GM18526 (cell line): ENCODE measurements around the gene MYRFL.

ENCODE experiments used
- POLR2A ChIP-seq: IDR thresholded peaks from 3 replicates; pipeline ENCODE4 v1.6.1; 2011; ENCODE audit not compliant: insufficient read length; ENCODE audit errors: extremely low read depth

MYRFL gene

GRCh38 chr12:69906411-69907216, 81.6 kb downstream of the MYRFL start:
- TF ChIP-seq POLR2A: no peak

- TF ChIP-seq POLR2A: no peak
Measured at GRCh38 chr12:69908203-69908602, 83.2 kb downstream of the MYRFL start.

- no peak for TF ChIP-seq POLR2A
Measured at GRCh38 chr12:69910694-69911093, 85.7 kb downstream of the MYRFL start.

GRCh38 chr12:69913526-69913925, 88.5 kb downstream of the MYRFL start:
- TF ChIP-seq POLR2A: no peak

GRCh38 chr12:69915964-69916363, 90.9 kb downstream of the MYRFL start:
- TF ChIP-seq POLR2A: no peak

GRCh38 chr12:69916544-69917235, 91.7 kb downstream of the MYRFL start:
- no peak for TF ChIP-seq POLR2A

- no peak for TF ChIP-seq POLR2A
Measured at GRCh38 chr12:69918287-69918686, 93.3 kb downstream of the MYRFL start.

- no peak for TF ChIP-seq POLR2A
Measured at GRCh38 chr12:69919495-69919894, 94.5 kb downstream of the MYRFL start.

GRCh38 chr12:69921831-69922230, 96.8 kb downstream of the MYRFL start:
- TF ChIP-seq POLR2A: no peak

- no peak for TF ChIP-seq POLR2A
Measured at GRCh38 chr12:69922999-69923398, 98.0 kb downstream of the MYRFL start.

GRCh38 chr12:69925291-69925690, 100.3 kb downstream of the MYRFL start:
- no peak for TF ChIP-seq POLR2A

- TF ChIP-seq POLR2A: no peak
Measured at GRCh38 chr12:69927164-69927563, 102.1 kb downstream of the MYRFL start.

GRCh38 chr12:69929125-69929524, 104.1 kb downstream of the MYRFL start:
- no peak for TF ChIP-seq POLR2A

GRCh38 chr12:69929531-69929930, 104.5 kb downstream of the MYRFL start:
- no peak for TF ChIP-seq POLR2A

- TF ChIP-seq POLR2A: no peak
Measured at GRCh38 chr12:69931569-69931968, 106.5 kb downstream of the MYRFL start.

GRCh38 chr12:69932154-69932553, 107.1 kb downstream of the MYRFL start:
- TF ChIP-seq POLR2A: no peak
